ENCODE data around the gene ABCA7. TPM values are rescaled to one million over a fixed set of nuclear protein-coding genes. Genes with fewer than 3 reads are reported as not detected.

Gene ABCA7
- total and polyA plus RNA-seq, 2 of the 13 experiments (the other 11 are each of a cell fraction or from before 2014, with no cell fraction given) = 4.4 to 32.4 TPM

DNA sequence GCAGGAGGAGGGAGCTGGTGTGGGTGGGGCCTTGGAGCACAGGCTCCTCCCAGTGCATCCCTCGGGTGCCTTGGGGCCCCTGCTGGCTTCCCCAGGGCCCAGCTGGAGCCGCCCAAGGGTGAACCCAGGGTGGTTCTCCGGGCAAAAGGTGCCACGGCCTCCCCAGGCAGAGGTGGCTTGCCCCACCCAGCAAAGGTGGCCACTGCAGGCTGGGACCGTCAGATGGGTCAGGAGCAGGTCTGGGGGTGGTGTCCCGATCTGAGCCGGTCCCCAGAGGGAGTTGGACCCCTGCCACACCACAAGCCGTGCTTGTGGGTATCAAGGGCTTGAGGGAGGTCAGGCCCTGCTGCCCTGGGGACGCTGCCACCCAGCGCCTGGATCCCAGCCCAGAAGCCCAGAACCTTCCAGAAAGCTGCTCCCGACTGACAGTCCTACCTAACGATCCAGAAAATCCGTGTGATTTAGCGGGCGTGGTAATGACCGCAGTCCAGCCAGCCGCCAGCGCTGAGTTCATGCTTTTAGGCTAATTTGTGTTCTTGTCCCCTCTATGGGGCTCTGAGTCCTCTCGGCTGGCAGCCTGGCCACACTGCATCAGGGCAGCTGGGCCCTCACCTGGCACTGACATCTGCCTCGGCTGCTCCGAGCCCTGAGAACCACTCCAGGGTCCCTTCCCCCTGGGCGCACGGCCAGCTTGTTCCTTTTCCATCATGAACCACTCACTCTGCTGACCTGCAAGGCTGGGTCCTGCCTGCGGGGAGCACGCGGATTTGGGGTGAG is 44.7 kb upstream of the ABCA7 start (continued):
- no peak for TF ChIP-seq ZNF83 (CRISPR knock-in tag; IDR thresholded peaks at IDR 0.05; ENCODE audit: borderline replicate concordance)
- no peak for TF ChIP-seq ZNF329 (CRISPR knock-in tag; IDR thresholded peaks at IDR 0.05; ENCODE audit: low read depth)
- TF ChIP-seq ZBTB3 (CRISPR knock-in tag; IDR thresholded peaks at IDR 0.05; ENCODE audit: borderline replicate concordance, low read depth) = no peak
- no peak for TF ChIP-seq ZNF772 (CRISPR knock-in tag; IDR thresholded peaks at IDR 0.05)
- TF ChIP-seq PLSCR1 (CRISPR knock-in tag; IDR thresholded peaks at IDR 0.05; ENCODE audit: borderline replicate concordance) = no peak
- TF ChIP-seq RBM22 (optimal IDR thresholded peaks at IDR 0.05; ENCODE audit: low read length) = peak; percentile 22
- no peak for TF ChIP-seq ZNF326 (CRISPR knock-in tag; IDR thresholded peaks at IDR 0.05; ENCODE audit: borderline replicate concordance)
- no peak for TF ChIP-seq GMEB2 (CRISPR knock-in tag; IDR thresholded peaks at IDR 0.05; ENCODE audit: low read depth)
- TF ChIP-seq, protein P1, sequence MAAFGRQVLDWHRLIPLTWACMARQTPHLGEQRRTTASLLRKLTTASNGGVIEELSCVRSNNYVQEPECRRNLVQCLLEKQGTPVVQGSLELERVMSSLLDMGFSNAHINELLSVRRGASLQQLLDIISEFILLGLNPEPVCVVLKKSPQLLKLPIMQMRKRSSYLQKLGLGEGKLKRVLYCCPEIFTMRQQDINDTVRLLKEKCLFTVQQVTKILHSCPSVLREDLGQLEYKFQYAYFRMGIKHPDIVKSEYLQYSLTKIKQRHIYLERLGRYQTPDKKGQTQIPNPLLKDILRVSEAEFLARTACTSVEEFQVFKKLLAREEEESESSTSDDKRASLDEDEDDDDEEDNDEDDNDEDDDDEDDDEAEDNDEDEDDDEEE (CRISPR knock-in tag; IDR thresholded peaks at IDR 0.05) = no peak
- TF ChIP-seq ARNTL (CRISPR knock-in tag; IDR thresholded peaks at IDR 0.05) = no peak
- no peak for TF ChIP-seq HNRNPL (IDR thresholded peaks at IDR 0.05; ENCODE audit: low read depth, low read length)
- TF ChIP-seq ZBTB38 (CRISPR knock-in tag; IDR thresholded peaks at IDR 0.05) = no peak
- no peak for TF ChIP-seq ZNF670 (CRISPR knock-in tag; IDR thresholded peaks at IDR 0.05; ENCODE audit: borderline replicate concordance)
- no peak for TF ChIP-seq ARID2 (CRISPR knock-in tag; IDR thresholded peaks at IDR 0.05; ENCODE audit: borderline replicate concordance)
- TF ChIP-seq ZNF337 (CRISPR knock-in tag; IDR thresholded peaks at IDR 0.05; ENCODE audit: borderline replicate concordance, low read depth) = no peak
- no peak for TF ChIP-seq FOXO1 (CRISPR knock-in tag; IDR thresholded peaks at IDR 0.05)
- TF ChIP-seq AGO1 (IDR thresholded peaks at IDR 0.05; ENCODE audit: low read depth, low read length, poor library complexity, severe bottlenecking) = peak; percentile 26
- TF ChIP-seq RBFOX2 (IDR thresholded peaks at IDR 0.05; ENCODE audit: low read depth, low read length) = no peak; the same call in 1 of the 2 replicates
- TF ChIP-seq, protein P2, sequence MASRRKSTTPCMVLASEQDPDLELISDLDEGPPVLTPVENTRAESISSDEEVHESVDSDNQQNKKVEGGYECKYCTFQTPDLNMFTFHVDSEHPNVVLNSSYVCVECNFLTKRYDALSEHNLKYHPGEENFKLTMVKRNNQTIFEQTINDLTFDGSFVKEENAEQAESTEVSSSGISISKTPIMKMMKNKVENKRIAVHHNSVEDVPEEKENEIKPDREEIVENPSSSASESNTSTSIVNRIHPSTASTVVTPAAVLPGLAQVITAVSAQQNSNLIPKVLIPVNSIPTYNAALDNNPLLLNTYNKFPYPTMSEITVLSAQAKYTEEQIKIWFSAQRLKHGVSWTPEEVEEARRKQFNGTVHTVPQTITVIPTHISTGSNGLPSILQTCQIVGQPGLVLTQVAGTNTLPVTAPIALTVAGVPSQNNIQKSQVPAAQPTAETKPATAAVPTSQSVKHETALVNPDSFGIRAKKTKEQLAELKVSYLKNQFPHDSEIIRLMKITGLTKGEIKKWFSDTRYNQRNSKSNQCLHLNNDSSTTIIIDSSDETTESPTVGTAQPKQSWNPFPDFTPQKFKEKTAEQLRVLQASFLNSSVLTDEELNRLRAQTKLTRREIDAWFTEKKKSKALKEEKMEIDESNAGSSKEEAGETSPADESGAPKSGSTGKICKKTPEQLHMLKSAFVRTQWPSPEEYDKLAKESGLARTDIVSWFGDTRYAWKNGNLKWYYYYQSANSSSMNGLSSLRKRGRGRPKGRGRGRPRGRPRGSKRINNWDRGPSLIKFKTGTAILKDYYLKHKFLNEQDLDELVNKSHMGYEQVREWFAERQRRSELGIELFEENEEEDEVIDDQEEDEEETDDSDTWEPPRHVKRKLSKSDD (CRISPR knock-in tag; IDR thresholded peaks at IDR 0.05; ENCODE audit: low read depth) = no peak
- no peak for TF ChIP-seq RFX3 (CRISPR knock-in tag; IDR thresholded peaks at IDR 0.05)
- TF ChIP-seq ZNF256 (CRISPR knock-in tag; conservative IDR thresholded peaks at IDR 0.05) = no peak
- no peak for TF ChIP-seq FOXA3 (CRISPR knock-in tag; IDR thresholded peaks at IDR 0.05)

Measured in HepG2 (cell line).